Brain microvascular endothelial cell (primary cell): ENCODE measurements around the gene EPB41.

Experiments
- DNase-seq: peaks from one replicate; pipeline ENCODE4 v3.0.0-alpha.2; 2020
- H3K27ac ChIP-seq: fragments of 250-450 bp; sonication (Bioruptor Pico); 2 replicates; pipeline ENCODE4 v1.5.1; 2020; ENCODE audit warnings: mild to moderate bottlenecking, moderate library complexity
- H3K27me3 ChIP-seq: fragments of 250-450 bp; sonication (Bioruptor Pico); replicated peaks from 2 replicates; pipeline ENCODE4 v1.5.1; 2020; ENCODE audit warnings: mild to moderate bottlenecking
- H3K36me3 ChIP-seq: fragments of 250-450 bp; sonication (Bioruptor Pico); replicated peaks from 2 replicates; pipeline ENCODE4 v1.5.1; 2020; ENCODE audit warnings: mild to moderate bottlenecking
- H3K4me3 ChIP-seq: 2 replicates; pipeline ENCODE4 v1.5.1; 2011; ENCODE audit warnings: low read depth, mild to moderate bottlenecking, control low read depth, low read length, moderate library complexity
- in situ Hi-C: cut with HindIII; loops from 2 replicates; pipeline ENCODE4 v1.10.0; 2017; ENCODE audit warnings: low sequenced_read_pairs, low pct_ligation_motif_present
- TF ChIP-seq, protein P1 (sequence below): IDR thresholded peaks from 2 replicates; pipeline ENCODE4 v1.5.1; 2011; ENCODE audit warnings: low read depth, mild to moderate bottlenecking, moderate library complexity, low read length, control low read depth, inconsistent platforms; ENCODE audit errors: missing control alignments

EPB41 gene

DNA sequence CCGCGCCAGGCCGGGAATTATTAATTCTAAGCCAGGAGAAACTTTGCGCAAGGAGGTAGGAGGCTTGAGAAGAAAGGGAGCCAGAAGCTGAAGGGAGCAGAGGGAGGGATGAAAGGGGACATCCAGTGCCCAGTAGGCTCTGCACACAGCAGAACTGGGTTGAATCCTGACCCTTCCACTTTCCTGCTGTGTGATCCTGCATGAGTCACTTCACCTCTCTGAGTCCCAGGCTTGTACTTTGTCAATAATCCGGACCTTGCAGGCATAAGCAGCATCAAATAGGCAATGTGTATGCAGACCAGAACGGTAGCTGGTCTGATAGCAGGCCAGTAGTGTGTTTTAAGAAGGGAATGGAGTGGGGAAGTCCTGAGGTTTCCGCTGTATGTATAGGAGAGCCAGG is 25.5 kb upstream of the EPB41 start:
- in situ Hi-C loops, result no loop called here

DNA sequence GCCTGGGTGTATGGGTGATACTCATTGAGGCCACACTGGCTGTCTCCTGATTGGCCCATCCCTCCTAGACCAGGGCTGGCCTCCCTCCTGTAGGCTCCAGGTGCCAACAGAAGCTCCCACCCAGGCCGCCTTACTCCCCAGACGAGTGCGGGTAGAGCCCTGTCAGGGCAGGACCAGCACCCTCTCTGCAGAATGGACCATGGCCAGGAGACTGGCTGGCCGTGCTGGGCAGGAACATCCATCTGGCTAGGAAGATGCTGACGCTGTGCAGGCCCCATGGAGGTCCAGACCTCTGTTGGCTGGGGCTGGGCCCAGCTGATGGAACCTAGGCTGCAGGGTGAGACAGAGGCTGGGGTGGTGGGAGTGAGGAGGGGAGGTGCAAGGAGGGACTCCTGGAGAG is 25.0 kb upstream of the EPB41 start:
- no peaks in the 10 kb centered on the region for H3K36me3 ChIP-seq
- H3K27me3 ChIP-seq, result no peaks in the 10 kb centered on the region
- no peak overlapping the region for H3K4me3 ChIP-seq
- H3K27ac ChIP-seq, result no peak overlapping the region
- no peak for DNase-seq
- TF ChIP-seq, protein P1, sequence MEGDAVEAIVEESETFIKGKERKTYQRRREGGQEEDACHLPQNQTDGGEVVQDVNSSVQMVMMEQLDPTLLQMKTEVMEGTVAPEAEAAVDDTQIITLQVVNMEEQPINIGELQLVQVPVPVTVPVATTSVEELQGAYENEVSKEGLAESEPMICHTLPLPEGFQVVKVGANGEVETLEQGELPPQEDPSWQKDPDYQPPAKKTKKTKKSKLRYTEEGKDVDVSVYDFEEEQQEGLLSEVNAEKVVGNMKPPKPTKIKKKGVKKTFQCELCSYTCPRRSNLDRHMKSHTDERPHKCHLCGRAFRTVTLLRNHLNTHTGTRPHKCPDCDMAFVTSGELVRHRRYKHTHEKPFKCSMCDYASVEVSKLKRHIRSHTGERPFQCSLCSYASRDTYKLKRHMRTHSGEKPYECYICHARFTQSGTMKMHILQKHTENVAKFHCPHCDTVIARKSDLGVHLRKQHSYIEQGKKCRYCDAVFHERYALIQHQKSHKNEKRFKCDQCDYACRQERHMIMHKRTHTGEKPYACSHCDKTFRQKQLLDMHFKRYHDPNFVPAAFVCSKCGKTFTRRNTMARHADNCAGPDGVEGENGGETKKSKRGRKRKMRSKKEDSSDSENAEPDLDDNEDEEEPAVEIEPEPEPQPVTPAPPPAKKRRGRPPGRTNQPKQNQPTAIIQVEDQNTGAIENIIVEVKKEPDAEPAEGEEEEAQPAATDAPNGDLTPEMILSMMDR, result no peak
- in situ Hi-C loops, result no loop called here

More for the DNA sequence above, 25.5 kb upstream of the EPB41 start:
- Histone ChIP-seq H3K4me3 (no peak overlapping the region), H3K27me3 (no peaks in the 10 kb centered on the region), H3K36me3 (no peaks in the 10 kb centered on the region), H3K27ac (no peak overlapping the region)
- no peak for DNase-seq
- TF ChIP-seq, protein P1, result no peak

DNA sequence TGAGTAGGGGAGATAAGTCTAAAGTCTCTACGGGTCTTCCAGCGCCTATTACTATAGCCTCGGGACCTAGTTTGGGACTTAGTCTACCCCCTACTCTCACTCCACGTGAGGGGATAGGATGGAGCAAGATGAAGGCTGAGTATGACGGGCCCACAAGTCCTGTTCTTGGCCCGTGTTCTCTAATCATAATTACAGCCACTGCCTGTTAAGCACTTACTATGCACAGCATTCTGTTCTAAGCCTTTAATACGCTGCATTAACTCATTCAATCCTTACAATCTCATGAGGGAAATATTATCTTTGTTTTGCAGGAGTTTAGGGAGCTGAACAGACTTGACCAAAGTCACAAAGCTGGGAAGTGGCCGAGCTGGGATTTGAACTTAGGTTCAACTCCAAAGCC is 23.9 kb upstream of the EPB41 start:
- Histone ChIP-seq H3K36me3 (no peaks in the 10 kb centered on the region), H3K27me3 (no peaks in the 10 kb centered on the region), H3K27ac (no peak overlapping the region), H3K4me3 (no peak overlapping the region)
- TF ChIP-seq, protein P1, result no peak
- no peak for DNase-seq
- in situ Hi-C loops, result no loop called here

DNA sequence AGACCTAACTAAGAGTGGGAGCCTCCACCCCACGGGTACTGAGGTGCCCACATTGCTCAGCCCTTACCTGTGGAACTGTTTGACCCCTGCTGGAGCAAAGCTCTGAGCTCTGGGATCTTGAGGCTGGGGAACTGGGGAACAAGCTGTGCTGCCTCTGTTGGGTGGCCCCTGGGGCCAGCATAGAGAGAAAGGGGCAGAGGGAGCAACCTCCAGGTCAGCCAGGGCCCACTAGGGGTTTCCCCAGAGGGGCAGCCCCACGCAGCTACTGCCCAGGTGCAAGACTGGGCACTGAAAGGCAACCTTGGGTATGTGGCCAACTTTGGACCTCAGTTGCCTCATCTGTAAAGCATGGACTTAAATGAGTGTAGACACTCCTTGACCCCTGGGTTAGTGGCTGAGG is 23.5 kb upstream of the EPB41 start:
- TF ChIP-seq, protein P1, result no peak
- in situ Hi-C loops, result no loop called here
- no peaks in the 10 kb centered on the region for H3K27me3 ChIP-seq
- no peaks in the 10 kb centered on the region for H3K36me3 ChIP-seq
- no peak overlapping the region for H3K27ac ChIP-seq
- no peak for DNase-seq
- no peak overlapping the region for H3K4me3 ChIP-seq

DNA sequence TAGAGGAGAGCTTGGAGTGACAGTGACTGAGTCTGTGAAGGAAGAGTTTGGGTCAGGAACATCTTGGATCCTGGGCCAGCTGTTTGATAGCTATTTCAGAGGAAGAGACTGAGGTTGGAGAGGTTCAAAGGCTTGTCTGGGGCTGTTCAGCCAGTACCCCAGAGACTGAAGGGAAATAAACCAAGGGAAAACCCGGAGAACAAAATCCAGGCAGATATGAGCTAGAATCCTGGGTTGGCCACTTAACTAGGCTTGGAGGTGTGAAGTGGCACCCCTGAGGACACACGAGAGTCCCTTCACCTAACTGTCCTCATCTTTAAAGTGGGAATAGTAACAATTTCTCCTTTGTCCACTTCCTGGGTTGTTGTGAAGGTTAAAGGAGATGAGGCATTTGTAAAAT is 23.1 kb upstream of the EPB41 start:
- in situ Hi-C loops, result no loop called here
- no peak overlapping the region for H3K4me3 ChIP-seq
- TF ChIP-seq, protein P1, result no peak
- no peak for DNase-seq
- H3K36me3 ChIP-seq, result no peaks in the 10 kb centered on the region
- H3K27ac ChIP-seq, result no peak overlapping the region
- H3K27me3 ChIP-seq, result no peaks in the 10 kb centered on the region

DNA sequence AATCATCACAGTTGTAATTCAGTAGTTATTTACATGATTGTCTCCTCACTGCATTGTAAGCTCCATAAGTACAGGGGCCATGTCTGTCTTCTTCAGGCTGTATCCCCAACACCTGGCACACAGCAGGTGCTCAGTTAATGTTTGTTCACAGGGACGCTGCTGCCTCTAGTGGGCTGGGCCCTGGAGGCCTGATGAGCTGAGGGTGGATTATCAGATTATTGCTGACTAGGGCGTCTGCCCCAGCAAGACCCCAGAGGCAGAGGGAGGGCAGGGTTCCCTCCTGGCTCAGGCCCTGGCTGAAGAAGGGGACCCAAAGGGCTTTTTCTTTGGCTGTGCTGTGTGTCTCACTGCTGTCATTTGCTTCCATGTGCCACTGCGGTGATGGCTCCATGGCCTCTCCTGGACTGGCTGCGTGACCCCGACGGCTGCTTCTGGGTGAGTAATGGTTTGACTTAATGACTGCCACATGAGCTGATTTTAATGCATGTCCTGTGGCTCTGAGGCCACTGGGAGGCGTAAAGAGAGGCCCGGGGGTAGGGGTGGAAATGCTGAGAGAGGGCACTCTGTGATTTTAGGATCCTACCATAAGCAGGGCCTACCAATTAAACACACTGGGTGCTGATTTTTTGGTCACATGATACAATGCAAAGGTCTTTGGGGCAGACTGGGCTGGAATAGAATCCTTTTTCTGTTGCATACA is 20.8 kb upstream of the EPB41 start:
- in situ Hi-C loops, result no loop called here
- Histone ChIP-seq H3K4me3 (no peak overlapping the region), H3K27ac (no peak overlapping the region), H3K36me3 (no peaks in the 10 kb centered on the region), H3K27me3 (no peaks in the 10 kb centered on the region)
- TF ChIP-seq, protein P1, result peak; percentile 69
- peak; percentile 27 for DNase-seq
